HepG2 (cell line): ENCODE measurements around the gene DTX2. TPM values are rescaled to one million over a fixed set of nuclear protein-coding genes. Genes with fewer than 3 reads are reported as not detected.

Source experiments
- AKNA ChIP-seq: sonication (generic); formaldehyde crosslinking; IDR thresholded peaks from 2 replicates; pipeline ENCODE4 v1.4.0; 2020; ENCODE audit warnings: missing genetic modification reagents, borderline replicate concordance
- CSRNP1 ChIP-seq: sonication (generic); formaldehyde crosslinking; IDR thresholded peaks from 2 replicates; pipeline ENCODE4 v1.8.1; 2023; ENCODE audit warnings: mild to moderate bottlenecking, missing genetic modification reagents
- FUBP1 ChIP-seq: sonication (generic); formaldehyde crosslinking; IDR thresholded peaks from 2 replicates; pipeline ENCODE4 v1.5.1; 2020; ENCODE audit warnings: missing genetic modification reagents, mild to moderate bottlenecking, borderline replicate concordance
- RNF2 ChIP-seq: fragments of 450-650 bp; conservative IDR thresholded peaks from 2 replicates; pipeline ENCODE4 v1.6.1; 2016; ENCODE audit warnings: low read depth
- ZKSCAN5 ChIP-seq: sonication (generic); formaldehyde crosslinking; IDR thresholded peaks from 2 replicates; pipeline ENCODE4 v1.5.1; 2020; ENCODE audit warnings: mild to moderate bottlenecking, missing genetic modification reagents
- ZNF33A ChIP-seq: sonication (generic); formaldehyde crosslinking; IDR thresholded peaks from 2 replicates; pipeline ENCODE4 v1.5.1; 2020; ENCODE audit warnings: missing genetic modification reagents, mild to moderate bottlenecking, moderate library complexity, borderline replicate concordance
- ZNF558 ChIP-seq: sonication (generic); formaldehyde crosslinking; IDR thresholded peaks from 2 replicates; pipeline ENCODE4 v1.9.0; 2022; ENCODE audit warnings: mild to moderate bottlenecking, missing genetic modification reagents, borderline replicate concordance
- polyA plus RNA-seq, 8 experiments: library from polyadenylated mRNA; depleted of rRNA in 3 of 8; stranded (reverse) in 7 of 8; unstranded in 1 of 8; fragments of >200 nt; fragmentation: Illumina TruSeq in 4 of 8; extraction: Trizol in 4 of 8; gene quantifications; 2 replicates each; pipeline versions ENCODE4 v1.2.1 to v1.2.3, GENCODE V29; 2011 to 2016; ENCODE audit warnings: low read depth in 4 of 8, missing spikeins in 1 of 8, mixed read lengths in 1 of 8; ENCODE audit not compliant: insufficient read depth in 1 of 8
- total RNA-seq, 5 experiments: library from RNA; depleted of rRNA; stranded (reverse); fragments of >200 nt; fragmentation: Illumina TruSeq; extraction: Trizol; gene quantifications; 2 replicates each; pipeline ENCODE4 v1.2.3, GENCODE V29; 2016; ENCODE audit warnings: low read depth in 1 of 5
- TF ChIP-seq, protein P1 (sequence below): sonication (generic); formaldehyde crosslinking; IDR thresholded peaks from 2 replicates; pipeline ENCODE4 v1.4.0; 2020; ENCODE audit warnings: missing genetic modification reagents
- TF ChIP-seq, protein P2 (sequence below), 2 experiments: sonication (generic) in 1 of 2; formaldehyde crosslinking in 1 of 2; IDR thresholded peaks; 2 replicates each; pipeline versions ENCODE4 v1.5.1 to v1.6.1; 2011 to 2020; ENCODE audit warnings: borderline replicate concordance in 1 of 2, low read depth in 1 of 2, low read length in 1 of 2, mild to moderate bottlenecking in 1 of 2, missing genetic modification reagents in 1 of 2, moderate library complexity in 1 of 2
- TF ChIP-seq, protein P3 (sequence below): sonication (generic); formaldehyde crosslinking; IDR thresholded peaks from 2 replicates; pipeline ENCODE4 v1.4.0; 2020; ENCODE audit warnings: missing genetic modification reagents

DTX2 gene
- total and polyA plus RNA-seq, 2 of the 13 experiments (the other 11 are each of a cell fraction or from before 2014, with no cell fraction given), result 5.5 to 6.2 TPM

GRCh38 chr7:76515999-76516443 lies 54.5 kb downstream of the DTX2 start (continued):
- TF ChIP-seq, protein P1, sequence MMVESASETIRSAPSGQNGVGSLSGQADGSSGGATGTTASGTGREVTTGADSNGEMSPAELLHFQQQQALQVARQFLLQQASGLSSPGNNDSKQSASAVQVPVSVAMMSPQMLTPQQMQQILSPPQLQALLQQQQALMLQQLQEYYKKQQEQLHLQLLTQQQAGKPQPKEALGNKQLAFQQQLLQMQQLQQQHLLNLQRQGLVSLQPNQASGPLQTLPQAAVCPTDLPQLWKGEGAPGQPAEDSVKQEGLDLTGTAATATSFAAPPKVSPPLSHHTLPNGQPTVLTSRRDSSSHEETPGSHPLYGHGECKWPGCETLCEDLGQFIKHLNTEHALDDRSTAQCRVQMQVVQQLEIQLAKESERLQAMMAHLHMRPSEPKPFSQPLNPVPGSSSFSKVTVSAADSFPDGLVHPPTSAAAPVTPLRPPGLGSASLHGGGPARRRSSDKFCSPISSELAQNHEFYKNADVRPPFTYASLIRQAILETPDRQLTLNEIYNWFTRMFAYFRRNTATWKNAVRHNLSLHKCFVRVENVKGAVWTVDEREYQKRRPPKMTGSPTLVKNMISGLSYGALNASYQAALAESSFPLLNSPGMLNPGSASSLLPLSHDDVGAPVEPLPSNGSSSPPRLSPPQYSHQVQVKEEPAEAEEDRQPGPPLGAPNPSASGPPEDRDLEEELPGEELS (CRISPR knock-in tag), result no peak
- TF ChIP-seq CSRNP1 (CRISPR knock-in tag), result peak; percentile 68; the same call in 1 of the 2 replicates
- no peak for TF ChIP-seq ZNF33A (CRISPR knock-in tag)
- TF ChIP-seq AKNA (CRISPR knock-in tag), result no peak
- TF ChIP-seq ZNF558 (CRISPR knock-in tag), result no peak
- TF ChIP-seq ZKSCAN5 (CRISPR knock-in tag), result no peak
- TF ChIP-seq, protein P2, sequence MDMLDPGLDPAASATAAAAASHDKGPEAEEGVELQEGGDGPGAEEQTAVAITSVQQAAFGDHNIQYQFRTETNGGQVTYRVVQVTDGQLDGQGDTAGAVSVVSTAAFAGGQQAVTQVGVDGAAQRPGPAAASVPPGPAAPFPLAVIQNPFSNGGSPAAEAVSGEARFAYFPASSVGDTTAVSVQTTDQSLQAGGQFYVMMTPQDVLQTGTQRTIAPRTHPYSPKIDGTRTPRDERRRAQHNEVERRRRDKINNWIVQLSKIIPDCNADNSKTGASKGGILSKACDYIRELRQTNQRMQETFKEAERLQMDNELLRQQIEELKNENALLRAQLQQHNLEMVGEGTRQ (IDR thresholded peaks at IDR 0.05; ENCODE audit: low read depth, low read length), result no peak
- TF ChIP-seq, protein P2 (CRISPR knock-in tag; IDR thresholded peaks at IDR 0.05; ENCODE audit: borderline replicate concordance), result no peak
- no peak; the same call in 1 of the 2 replicates for TF ChIP-seq RNF2
- TF ChIP-seq, protein P3, sequence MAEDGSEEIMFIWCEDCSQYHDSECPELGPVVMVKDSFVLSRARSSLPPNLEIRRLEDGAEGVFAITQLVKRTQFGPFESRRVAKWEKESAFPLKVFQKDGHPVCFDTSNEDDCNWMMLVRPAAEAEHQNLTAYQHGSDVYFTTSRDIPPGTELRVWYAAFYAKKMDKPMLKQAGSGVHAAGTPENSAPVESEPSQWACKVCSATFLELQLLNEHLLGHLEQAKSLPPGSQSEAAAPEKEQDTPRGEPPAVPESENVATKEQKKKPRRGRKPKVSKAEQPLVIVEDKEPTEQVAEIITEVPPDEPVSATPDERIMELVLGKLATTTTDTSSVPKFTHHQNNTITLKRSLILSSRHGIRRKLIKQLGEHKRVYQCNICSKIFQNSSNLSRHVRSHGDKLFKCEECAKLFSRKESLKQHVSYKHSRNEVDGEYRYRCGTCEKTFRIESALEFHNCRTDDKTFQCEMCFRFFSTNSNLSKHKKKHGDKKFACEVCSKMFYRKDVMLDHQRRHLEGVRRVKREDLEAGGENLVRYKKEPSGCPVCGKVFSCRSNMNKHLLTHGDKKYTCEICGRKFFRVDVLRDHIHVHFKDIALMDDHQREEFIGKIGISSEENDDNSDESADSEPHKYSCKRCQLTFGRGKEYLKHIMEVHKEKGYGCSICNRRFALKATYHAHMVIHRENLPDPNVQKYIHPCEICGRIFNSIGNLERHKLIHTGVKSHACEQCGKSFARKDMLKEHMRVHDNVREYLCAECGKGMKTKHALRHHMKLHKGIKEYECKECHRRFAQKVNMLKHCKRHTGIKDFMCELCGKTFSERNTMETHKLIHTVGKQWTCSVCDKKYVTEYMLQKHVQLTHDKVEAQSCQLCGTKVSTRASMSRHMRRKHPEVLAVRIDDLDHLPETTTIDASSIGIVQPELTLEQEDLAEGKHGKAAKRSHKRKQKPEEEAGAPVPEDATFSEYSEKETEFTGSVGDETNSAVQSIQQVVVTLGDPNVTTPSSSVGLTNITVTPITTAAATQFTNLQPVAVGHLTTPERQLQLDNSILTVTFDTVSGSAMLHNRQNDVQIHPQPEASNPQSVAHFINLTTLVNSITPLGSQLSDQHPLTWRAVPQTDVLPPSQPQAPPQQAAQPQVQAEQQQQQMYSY (CRISPR knock-in tag), result no peak
- no peak for TF ChIP-seq FUBP1 (CRISPR knock-in tag)
